M059J (cell line): ENCODE data around the gene DCDC2C. TPM values are rescaled to one million over a fixed set of nuclear protein-coding genes. Genes with fewer than 3 reads are reported as not detected.
"Not testable (repeated sequence)": the region's sequence is repeated elsewhere in the genome, so short reads cannot be mapped to it uniquely, and the experiment has no call there.

ENCODE experiments used
- DNase-seq: peaks from one replicate; pipeline ENCODE4 v3.0.0-alpha.2; 2012; ENCODE audit warnings: low read depth
- total RNA-seq: library from RNA; depleted of rRNA; stranded (reverse); fragments of >200 nt; shearing (Covaris generic); gene quantifications from 2 replicates; pipeline ENCODE4 v1.2.3, GENCODE V29; 2014

The DCDC2C gene
- total RNA-seq, 1 experiment from 2014 or later = not detected

- no peak for DNase-seq
These were observed 68.2 kb downstream of the DCDC2C start for GRCh38 chr2:3771576-3771975.

- DNase-seq = no peak
These were observed 71.0 kb downstream of the DCDC2C start for GRCh38 chr2:3774336-3774735.

- DNase-seq = no peak
These were observed 72.9 kb downstream of the DCDC2C start for GRCh38 chr2:3776311-3776710.

- DNase-seq = no peak
These were observed 74.6 kb downstream of the DCDC2C start for GRCh38 chr2:3777966-3778365.

GRCh38 chr2:3778851-3779495 is 75.6 kb downstream of the DCDC2C start:
- no peak for DNase-seq

- DNase-seq = no peak
These were observed 76.2 kb downstream of the DCDC2C start for GRCh38 chr2:3779496-3780049.

- peak; percentile 65 for DNase-seq
These were observed 77.4 kb downstream of the DCDC2C start for GRCh38 chr2:3780477-3781402.

GRCh38 chr2:3784731-3785130 is 81.4 kb downstream of the DCDC2C start:
- DNase-seq = peak; percentile 63

GRCh38 chr2:3785220-3785889 is 82.0 kb downstream of the DCDC2C start:
- DNase-seq = peak; percentile 62

GRCh38 chr2:3785890-3786273 is 82.5 kb downstream of the DCDC2C start:
- DNase-seq = no peak

GRCh38 chr2:3787768-3788167 is 84.4 kb downstream of the DCDC2C start:
- no peak for DNase-seq

- DNase-seq = peak; percentile 43
These were observed 85.9 kb downstream of the DCDC2C start for GRCh38 chr2:3789256-3789655.

- DNase-seq = no peak
These were observed 89.9 kb downstream of the DCDC2C start for GRCh38 chr2:3793249-3793648.

GRCh38 chr2:3801506-3801905 is 98.1 kb downstream of the DCDC2C start:
- DNase-seq = no peak

- peak; percentile 25 for DNase-seq
These were observed 102.0 kb downstream of the DCDC2C start for GRCh38 chr2:3805201-3805939.

- no peak for DNase-seq
These were observed 102.8 kb downstream of the DCDC2C start for GRCh38 chr2:3806168-3806567.

- no peak for DNase-seq
These were observed 103.4 kb downstream of the DCDC2C start for GRCh38 chr2:3806730-3807129.

GRCh38 chr2:3807853-3808252 is 104.5 kb downstream of the DCDC2C start:
- DNase-seq = no peak

- DNase-seq = no peak
These were observed 111.4 kb downstream of the DCDC2C start for GRCh38 chr2:3814706-3815245.

GRCh38 chr2:3817144-3817543 is 113.8 kb downstream of the DCDC2C start:
- DNase-seq = not testable (repeated sequence)

GRCh38 chr2:3823748-3824147 is 120.4 kb downstream of the DCDC2C start:
- DNase-seq = no peak
